HG02642 (cell line): Measurements from ENCODE around the gene HOXA4.

Source experiments
- ATAC-seq: cut with Tn5 transposase; IDR thresholded peaks from one replicate; pipeline ENCODE4 v1.9.1; 2021; ENCODE audit warnings: mild to moderate bottlenecking; ENCODE audit not compliant: unreplicated experiment, poor library complexity

The HOXA4 gene

DNA sequence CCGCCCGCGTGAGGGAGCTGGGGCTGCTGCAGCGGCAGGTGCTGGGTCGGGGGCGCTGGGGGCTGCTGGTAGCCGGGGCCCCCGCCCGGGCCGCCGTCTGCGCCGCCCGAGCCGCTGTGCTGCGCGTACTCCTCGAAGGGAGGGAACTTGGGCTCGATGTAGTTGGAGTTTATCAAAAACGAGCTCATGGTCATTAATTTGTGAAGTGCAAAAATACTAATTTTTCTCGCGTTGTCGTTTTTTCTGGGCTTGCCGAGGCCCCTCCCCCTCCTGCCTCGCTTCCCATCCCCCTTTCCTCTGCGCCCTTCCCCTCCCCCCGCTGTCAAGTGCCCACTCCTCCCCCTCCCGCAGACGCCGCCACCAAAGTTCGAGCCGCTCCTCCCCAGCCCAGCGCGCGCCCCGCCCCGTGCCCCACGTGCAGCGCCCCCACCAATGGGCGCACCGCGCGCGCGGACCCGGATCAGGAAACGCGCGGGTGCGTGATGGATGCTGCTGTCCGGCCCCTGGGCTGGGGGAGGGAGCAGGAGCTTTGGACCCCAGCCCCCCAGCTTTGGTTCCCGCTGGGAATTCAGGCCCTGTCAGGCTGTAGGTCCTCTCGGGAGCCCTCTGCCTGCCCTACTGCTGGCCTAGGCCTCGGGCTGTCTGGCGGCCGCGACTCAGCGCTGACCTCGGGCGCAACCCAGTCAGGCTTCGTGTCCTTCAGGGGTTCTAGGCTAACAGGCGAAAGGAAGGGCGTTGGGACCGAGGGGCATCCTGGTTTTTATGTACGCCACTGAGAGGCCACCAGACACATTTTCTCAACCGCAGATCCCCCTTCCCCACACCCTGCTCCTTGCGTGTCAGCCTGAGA lies at the start of gene HOXA4:
Gene HOXA4, minus strand, starts transcription at position 218 of the 850 bp plus-strand sequence. Its CDS starts 24 bp downstream, at position 194.
- no peak for ATAC-seq

DNA sequence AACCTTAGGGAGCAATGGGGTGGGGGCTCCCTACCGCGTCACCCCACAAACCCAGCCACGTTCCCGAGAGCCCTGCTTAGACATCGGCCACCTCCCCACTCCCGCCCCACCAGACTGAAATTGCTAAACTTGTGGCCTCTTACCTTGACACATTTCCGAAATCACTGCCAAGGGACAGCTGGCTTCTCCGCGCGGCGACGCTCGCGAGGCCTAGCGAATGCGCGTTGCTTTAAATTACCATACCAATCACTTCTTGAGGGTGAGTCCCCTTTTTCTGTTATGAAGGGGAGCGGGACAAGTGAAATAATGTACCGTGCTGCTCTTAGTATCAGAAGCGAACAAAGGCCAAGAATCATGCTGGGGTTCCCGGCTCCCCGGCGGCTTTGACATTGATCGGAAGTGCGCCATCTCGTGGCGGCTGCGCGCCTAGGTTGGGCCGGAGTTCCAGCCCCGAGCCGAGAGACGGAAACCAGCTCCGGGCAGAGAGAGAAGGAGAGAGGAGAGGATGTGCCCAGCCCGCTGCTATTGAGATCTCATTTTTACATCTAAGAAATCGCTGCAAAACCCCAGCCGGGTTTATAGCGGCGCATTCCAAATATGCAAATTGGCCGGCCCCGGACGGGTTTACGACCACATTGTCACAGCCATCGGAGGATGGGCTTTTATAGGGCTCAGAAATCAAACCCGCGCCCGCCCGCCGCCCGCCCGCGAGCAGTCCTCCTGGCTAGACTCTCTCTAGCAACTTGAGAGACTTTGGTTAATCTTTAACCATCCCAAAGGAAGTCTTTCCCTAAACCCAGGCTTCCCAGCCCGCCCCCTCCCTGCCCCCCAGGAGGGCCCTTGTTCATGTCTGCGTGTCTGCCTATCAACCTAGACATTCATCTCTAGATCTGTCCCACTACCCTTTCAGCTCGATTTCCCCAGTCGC lies 49.2 kb upstream of the HOXA4 start:
- no peak for ATAC-seq

DNA sequence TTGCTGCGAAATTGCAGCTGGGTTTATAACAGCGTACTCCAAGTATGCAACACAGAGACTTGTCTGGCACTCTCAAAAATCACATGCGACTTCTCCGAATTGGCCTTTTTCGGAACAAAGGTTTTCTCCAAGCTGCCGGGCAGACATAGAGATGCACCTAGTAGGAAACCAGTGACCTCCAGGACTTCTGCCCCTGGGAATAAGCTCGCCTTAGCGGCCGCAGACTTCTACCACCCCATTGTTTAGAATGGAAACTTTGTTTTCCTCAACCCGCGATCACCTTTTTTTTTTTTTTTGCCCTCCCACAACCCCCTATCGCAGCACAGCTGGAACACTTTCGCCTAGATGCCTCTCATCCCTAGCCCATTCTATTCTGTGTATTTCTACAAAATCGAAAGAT lies 48.5 kb upstream of the HOXA4 start:
- ATAC-seq: no peak

DNA sequence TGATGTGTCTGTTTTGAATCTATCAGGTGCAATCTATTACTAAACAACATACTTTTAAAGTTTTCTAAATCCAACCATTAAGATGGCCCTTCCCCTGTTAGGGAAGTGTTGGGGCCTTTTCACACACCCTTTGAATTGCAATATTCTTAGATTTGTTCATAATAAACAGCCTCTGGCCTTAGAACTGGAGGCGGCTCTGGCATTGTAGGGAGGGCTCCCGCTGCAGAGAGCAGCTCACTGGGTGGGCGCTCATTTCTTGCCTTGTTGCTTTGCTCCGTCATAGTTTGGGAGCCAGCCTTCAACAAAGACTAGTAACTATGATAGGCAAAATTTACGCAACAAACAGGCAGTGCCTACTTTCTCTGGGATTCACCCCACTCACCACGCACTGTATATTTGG lies 47.8 kb upstream of the HOXA4 start:
- no peak for ATAC-seq

DNA sequence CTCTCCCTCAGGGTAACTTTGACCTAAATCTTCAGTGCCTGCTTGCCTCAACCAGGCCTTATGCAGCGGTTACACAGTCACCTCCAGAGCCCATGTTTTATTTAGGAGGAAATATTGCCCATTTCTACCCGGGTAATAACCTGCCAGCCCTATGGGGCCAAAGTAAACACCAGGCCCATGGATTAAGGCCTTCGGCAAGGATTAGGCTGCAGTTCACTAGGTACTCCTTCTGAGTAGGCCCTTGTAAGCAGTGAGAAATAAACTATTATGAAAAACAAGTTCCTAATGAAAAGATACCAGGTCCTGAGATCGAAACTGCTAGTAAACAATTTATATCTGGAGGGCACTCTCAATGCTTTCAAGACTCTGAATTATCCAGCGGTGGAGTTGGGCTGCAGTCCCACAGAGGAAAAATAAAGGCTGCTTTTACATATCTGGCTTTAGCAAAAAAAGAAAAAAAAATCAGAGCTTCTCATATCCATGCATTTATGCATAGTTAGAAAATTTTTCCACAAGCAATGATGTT lies 47.3 kb upstream of the HOXA4 start:
- no peak for ATAC-seq

DNA sequence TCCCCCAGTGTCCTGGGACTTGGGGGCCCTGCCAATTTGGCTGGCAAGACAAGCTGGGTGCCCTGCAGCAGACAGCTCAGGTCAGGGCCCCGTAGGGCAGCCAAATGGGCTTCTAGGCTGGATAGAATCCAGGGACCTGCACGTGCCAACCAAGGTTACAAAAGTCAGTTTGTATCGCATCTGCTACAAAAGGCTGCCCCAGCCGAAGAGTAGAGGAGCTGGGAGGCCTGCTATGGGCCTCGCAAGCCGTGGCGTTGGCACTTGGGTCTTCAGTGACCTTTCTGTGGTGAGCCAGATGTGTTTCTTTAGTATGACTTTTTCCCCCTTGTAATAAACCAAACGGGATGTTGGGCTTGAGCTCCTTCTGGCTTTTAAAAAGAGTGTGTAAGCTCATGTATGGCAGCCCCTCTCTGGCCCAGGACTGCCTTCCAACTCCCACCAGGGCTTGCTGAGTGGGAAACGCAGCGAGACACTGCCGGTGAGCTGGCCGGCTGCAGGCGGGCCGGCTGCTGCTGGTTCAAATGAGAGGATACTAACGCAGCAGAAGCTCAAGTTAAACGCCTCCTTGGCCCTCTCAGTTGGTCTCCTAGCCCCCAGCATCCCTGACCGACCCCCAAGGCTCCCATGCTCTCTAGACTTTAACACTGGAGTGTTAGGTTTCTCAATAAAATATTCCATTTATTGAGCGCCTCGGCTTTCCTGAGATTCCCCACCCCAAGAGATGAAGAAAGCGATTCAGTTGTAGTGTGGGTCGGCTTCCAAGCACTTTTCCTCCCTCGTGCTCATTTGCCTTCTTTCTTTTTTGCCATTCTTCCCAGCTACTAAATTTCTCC lies 46.6 kb upstream of the HOXA4 start:
- no peak for ATAC-seq

DNA sequence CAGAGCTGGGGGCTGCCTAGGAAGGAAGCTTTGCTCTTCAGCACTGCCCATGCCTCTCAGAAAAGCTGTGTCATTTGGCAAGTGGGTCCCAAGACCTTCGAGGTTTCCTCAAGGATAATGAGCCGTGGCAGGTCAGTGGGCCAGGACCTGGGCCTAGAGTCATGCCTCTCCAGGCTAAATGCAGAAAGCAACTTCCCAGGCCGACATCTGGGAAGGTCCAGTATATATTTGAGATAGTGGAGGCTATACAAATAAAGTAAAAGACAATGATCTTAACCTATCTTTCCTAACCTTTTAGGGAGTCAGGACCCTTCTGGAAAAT lies 45.9 kb upstream of the HOXA4 start:
- ATAC-seq: no peak

DNA sequence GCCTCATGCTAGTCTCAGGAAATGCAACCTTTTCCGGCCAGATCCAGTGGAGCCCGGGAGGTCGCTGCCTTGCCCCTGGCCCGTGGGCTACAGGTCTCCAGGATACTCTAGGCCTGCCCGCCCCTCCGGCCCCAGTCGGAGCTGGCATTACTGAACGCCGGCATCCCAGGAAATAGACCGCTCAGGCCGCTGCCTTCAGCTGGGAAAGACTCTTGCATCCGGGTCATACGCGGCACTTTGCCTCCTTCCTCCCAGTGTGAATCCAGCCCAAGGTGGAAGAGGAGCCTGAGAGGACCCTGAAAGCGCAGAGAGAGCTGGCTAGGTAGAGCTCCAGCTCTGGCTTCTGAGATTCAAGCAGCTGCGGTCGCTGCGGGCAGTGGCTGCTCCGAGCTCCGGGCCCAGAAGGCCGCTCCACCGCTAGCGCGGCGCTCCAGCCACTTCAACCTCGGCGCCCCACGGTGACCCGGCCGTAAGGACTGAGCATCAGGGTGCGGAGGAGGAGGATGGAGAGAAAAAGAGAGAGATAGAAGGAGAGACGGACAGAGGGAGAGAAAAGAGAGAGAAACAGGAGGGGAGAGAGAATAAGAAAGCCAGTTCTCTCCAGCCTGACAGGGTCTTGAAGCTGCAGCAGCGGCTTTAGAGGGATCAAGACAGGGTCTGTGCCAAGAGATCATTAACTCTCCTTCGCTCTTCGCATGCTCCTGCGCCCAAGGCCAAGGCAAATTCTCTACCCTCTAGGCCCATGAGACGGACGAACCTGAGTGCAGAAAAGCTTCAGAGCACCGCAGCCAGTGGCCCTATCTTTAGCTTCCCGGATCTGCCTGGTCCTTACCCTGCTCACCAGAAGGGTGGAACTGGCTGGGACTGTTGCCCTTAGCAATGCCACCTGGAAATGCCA lies 45.3 kb upstream of the HOXA4 start:
- ATAC-seq: no peak

DNA sequence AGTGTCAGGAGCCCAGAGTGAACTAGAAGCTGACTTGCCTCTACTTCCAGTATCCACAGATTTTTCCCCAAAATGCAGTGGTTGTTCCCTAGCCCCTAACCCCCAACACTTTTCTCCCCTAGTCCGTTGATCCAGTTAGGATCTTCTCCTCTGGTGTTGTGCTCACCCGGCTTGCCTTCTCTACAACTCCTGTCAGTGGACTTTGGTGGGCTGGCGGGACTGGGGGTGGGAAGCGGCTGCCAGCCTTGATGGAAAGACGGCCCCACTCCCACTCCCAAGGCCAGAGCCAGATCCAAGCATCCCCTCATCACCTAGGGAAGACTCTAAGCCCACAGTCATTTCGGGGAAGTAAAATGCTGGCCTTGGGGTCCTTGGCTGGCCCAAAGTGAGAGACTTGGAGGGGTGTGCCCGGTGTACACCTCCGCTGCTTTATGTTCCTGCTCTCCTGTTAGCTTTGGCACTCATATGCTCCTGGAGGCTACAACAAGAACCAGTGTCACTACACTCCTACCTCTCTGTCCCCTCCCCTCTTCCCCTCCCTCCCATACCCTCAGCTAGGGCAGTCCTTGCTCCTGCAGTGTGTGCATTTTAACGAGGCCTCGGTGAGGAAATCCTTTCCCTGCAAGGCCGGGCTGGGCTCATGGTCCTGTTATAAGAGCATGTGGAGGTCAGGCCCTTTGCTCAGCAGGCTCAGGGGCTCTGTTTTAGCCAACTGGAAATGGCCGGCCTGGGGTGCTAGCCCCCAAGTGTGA lies 44.5 kb upstream of the HOXA4 start:
- ATAC-seq: no peak

DNA sequence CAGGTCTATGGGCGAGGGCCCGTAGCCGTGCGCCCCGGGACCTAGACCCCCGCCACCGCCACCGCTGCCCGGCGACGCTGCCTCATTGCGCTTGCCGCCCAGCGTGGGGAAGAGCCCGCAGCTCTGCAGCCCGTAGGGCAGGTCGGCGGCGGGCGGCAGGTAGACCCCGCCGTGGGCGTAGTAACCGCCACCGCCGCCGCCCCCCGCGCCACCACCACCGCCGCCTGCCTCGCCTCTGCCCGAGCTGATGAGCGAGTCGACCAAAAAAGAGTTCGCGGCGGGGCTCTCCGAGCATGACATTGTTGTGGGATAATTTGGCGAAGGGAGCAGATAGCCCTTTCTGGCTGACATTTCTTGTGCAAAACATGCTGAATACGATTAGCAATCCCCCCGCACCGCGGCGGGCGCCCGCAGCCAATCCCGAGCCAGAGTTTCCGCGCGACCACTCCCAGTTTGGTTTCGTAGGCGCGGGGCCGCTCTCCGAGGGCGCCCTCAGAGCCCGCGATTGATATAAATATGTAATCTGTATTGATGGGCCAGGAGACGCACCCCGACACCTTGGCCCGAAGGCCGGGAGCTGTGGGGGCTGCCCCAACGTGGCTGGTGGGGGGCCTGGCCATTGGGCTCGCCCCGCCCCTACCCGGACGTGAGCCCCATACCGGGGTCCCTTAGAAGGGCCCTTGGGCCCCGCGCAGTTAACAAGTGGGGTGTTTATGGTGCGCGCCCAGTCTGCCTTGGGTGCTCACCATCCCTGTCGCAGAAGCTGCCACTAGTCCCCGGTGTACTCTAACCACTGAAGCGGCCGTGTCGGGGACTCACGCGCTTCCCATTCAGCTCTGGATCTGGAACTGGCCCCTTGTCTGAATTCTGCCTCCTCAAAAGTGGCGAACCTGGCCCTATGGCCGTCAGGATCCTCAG lies 43.7 kb upstream of the HOXA4 start, which contains the start of gene HOXA10:
Gene HOXA10, minus strand, starts transcription at position 365 of the 918 bp plus-strand sequence. Its CDS starts 14 bp downstream, at position 351.
- no peak for ATAC-seq

DNA sequence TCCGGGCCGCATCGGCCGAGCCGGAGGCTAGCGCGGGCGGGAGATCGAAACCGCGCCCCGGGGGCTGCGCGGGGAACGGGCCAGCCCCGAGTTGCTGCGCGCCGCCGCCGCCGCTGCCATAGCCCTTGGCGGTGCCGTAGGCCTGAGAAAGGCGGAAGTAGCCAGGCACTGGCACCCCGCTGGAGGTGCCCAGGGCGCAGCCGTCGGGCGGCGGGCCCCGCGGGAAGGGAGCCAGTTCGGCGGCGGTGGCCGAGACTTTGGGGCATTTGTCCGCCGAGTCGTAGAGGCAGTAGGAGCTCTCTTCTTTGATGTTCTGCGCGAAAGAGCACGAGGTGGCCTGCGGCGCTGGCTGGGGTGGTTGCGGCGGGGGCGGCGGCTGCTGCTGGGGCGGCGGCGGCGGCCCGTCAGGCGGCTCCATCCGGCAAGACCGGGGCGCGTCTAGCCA lies 43.0 kb upstream of the HOXA4 start:
- no peak for ATAC-seq

DNA sequence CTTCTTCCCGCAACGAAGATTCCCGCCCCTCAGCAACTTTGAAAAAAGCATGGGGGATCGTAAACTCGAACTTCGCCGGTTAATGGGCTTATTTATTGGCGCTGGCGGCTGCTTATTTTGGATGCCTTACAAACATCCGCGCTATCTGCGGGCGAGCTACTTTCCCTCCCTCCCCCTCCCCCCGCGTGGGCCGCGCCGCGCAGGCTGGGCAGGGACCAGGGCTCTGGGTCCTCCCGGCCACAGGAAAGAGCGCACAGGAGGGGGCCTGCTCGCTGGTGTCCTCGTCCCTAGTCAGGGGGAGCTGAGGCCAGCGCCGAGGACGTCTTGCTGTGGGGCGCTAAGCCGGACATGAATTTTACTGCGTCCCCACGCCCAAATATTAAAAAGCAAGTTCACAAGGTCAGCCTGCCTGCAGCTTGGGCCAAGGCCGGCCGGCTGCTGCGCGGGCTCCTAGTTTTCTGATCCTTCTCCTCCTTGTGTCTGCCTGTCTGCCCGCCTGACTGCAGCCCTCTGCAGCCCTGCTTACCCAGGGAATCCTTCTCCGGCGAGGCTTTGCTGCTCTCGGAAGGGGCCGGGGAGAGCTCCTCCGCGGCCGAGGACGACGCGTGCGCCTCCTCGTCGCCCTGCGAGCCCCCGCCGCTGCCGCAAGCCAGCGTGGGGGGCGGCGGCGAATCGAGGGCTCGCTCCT lies 42.4 kb upstream of the HOXA4 start:
- no peak for ATAC-seq

DNA sequence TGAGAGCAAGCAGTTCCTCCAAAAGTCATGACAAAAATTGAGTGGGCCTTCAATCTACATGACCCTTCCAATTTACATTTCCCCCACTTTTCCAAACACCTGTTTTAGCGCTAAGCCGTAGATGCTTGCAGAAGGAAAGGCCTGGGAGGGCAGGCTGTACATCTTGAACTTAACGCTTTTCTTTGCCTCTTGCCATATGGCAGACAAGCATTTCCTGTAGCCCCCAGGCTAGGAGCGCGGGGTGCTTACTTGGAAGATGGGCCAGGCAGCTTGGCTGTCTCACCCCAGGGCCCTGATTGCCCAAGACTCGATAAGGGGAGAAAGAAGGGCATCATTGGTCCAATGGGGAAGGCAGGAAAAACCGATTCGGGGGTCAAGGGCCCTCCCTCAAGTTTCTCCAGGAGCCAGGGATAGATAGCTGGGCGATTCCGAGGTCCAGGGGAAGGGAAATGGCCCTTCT lies 41.8 kb upstream of the HOXA4 start:
- ATAC-seq: no peak

DNA sequence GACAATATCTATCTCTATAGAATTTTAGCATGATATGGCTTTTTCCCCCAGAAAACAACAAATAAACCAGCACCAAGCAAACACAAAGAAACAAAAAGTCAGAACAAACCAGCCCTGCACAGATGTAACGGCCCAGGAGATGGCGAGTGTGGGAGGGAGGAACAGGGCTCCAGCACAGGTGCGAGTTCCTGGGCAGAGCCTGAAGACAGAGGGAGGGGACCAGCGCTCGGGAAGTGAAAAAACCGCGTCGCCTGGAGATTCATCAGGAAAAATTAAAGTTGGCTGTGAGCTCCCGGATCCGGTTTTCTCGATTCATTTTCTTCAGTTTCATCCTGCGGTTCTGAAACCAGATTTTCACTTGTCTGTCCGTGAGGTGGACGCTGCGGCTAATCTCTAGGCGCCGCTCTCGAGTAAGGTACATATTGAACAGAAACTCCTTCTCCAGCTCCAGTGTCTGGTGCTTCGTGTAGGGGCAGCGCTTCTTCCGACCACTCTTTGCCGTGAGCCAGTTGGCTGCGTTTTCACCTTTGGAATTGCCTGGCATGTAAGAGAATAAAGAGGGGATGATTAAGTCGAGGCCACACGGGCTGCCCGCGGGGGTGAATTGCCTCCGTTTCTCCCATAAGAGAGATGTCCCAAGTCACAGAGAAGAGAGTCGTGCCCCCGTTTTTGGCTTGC lies 41.2 kb upstream of the HOXA4 start:
- no peak for ATAC-seq

DNA sequence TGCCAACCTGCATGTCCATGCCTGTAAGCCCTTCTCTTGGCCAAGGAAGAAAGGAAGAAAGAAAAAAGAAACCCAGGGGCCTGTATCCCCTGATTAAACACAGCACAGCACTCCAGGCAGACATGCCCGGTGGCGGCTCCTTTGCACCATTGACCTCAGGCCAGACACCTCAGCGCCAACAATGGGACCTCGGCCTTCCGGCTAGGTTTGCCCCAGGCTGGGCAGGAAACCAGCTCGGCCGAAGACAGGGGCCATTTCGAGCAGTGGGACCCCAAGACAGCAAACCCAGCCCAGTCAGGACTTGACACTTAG lies 40.7 kb upstream of the HOXA4 start:
- no peak for ATAC-seq
